H1 (cell line): ENCODE measurements around the gene ZCCHC10. TPM values are rescaled to one million over a fixed set of nuclear protein-coding genes. Genes with fewer than 3 reads are reported as not detected.

Experiments
- BACH1 ChIP-seq: IDR thresholded peaks from 2 replicates; pipeline ENCODE4 v1.6.1; 2012; ENCODE audit warnings: low read length, improper control_type of control experiment
- GABPA ChIP-seq: IDR thresholded peaks from 2 replicates; pipeline ENCODE4 v1.6.1; 2011; ENCODE audit warnings: mild to moderate bottlenecking, low read length, moderate library complexity, borderline replicate concordance; ENCODE audit not compliant: insufficient read depth
- GTF2F1 ChIP-seq: IDR thresholded peaks from 2 replicates; pipeline ENCODE4 v1.6.1; 2012; ENCODE audit warnings: low read depth, low read length, improper control_type of control experiment, borderline replicate concordance
- HDAC2 ChIP-seq, 2 experiments: fragments of 300-600 bp in 1 of 2; sonication (generic) in 1 of 2; IDR thresholded peaks; 2 replicates each; pipeline ENCODE4 v1.6.1; 2011 to 2012; ENCODE audit warnings: low read depth in 2 of 2, low read length in 2 of 2, mild to moderate bottlenecking in 2 of 2, moderate library complexity in 2 of 2, borderline replicate concordance in 1 of 2, inconsistent platforms in 1 of 2
- KDM4A ChIP-seq: IDR thresholded peaks from one replicate; pipeline ENCODE4 v1.7.1; 2012; ENCODE audit warnings: low read depth, mild to moderate bottlenecking, moderate library complexity, low read length, inconsistent platforms; ENCODE audit not compliant: severe bottlenecking
- KDM5A ChIP-seq: fragments of 200-600 bp; IDR thresholded peaks from 2 replicates; pipeline ENCODE4 v1.7.1; 2012; ENCODE audit warnings: mild to moderate bottlenecking, low read length, inconsistent platforms, mixed read lengths
- POLR2AphosphoS5 ChIP-seq: IDR thresholded peaks from 2 replicates; pipeline ENCODE4 v1.6.1; 2011; ENCODE audit warnings: low read depth, low read length
- RAD21 ChIP-seq, 2 experiments: IDR thresholded peaks in 1 of 2; conservative IDR thresholded peaks in 1 of 2; 2 replicates each; pipeline ENCODE4 v1.6.1; 2011; ENCODE audit warnings: low read depth in 2 of 2, low read length in 2 of 2, improper control_type of control experiment in 1 of 2, inconsistent platforms in 1 of 2, mild to moderate bottlenecking in 1 of 2, moderate library complexity in 1 of 2
- SAP30 ChIP-seq: fragments of 300-600 bp; sonication (generic); IDR thresholded peaks from 2 replicates; pipeline ENCODE4 v1.7.1; 2012; ENCODE audit warnings: low read length, moderate library complexity, mild to moderate bottlenecking, inconsistent platforms; ENCODE audit not compliant: insufficient read depth, insufficient replicate concordance
- SIRT6 ChIP-seq: IDR thresholded peaks from one replicate; pipeline ENCODE4 v1.7.1; 2012; ENCODE audit warnings: low read length, inconsistent platforms
- SRF ChIP-seq: IDR thresholded peaks from 2 replicates; pipeline ENCODE4 v1.6.1; 2011; ENCODE audit warnings: mild to moderate bottlenecking, low read depth, low read length, moderate library complexity
- TAF1 ChIP-seq: IDR thresholded peaks from 2 replicates; pipeline ENCODE4 v1.6.1; 2011; ENCODE audit warnings: mild to moderate bottlenecking, low read depth, low read length
- TBP ChIP-seq: IDR thresholded peaks from 2 replicates; pipeline ENCODE4 v1.6.1; 2011; ENCODE audit warnings: low read depth, low read length, improper control_type of control experiment
- TCF12 ChIP-seq: IDR thresholded peaks from 2 replicates; pipeline ENCODE4 v1.6.1; 2011; ENCODE audit warnings: low read depth, mild to moderate bottlenecking, low read length
- TEAD4 ChIP-seq: IDR thresholded peaks from 2 replicates; pipeline ENCODE4 v1.6.1; 2012; ENCODE audit warnings: low read depth, low read length, inconsistent platforms, mixed read lengths
- polyA plus RNA-seq, 7 experiments: library from polyadenylated mRNA; depleted of rRNA in 3 of 7; stranded (reverse) in 5 of 7; unstranded in 2 of 7; fragments of >200 nt in 5 of 7; fragments of 200-250 nt in 2 of 7; gene quantifications; 1 replicate in 5 of 7; 2 replicates in 1 of 7; 4 replicates in 1 of 7; pipeline versions ENCODE4 v1.2.1 to v1.2.3, GENCODE V29; 2011 to 2013; ENCODE audit warnings: missing spikeins in 2 of 7, mixed read lengths in 2 of 7
- total RNA-seq: library from RNA; stranded (reverse); fragmentation: NEBNext Ultra II Directional; extraction: Animal tissue kit (Norgen Biotek cat#: 25700); gene quantifications from 2 replicates; pipeline ENCODE4 v1.2.1, GENCODE V29; 2021
- TF ChIP-seq, protein P1 (sequence below): IDR thresholded peaks from 2 replicates; pipeline ENCODE4 v1.6.1; 2012; ENCODE audit warnings: inconsistent platforms

The ZCCHC10 gene
- total and polyA plus RNA-seq, 2 of the 8 experiments (the other 6 are each of a cell fraction or from before 2014, with no cell fraction given): 22.4 to 32.9 TPM

DNA sequence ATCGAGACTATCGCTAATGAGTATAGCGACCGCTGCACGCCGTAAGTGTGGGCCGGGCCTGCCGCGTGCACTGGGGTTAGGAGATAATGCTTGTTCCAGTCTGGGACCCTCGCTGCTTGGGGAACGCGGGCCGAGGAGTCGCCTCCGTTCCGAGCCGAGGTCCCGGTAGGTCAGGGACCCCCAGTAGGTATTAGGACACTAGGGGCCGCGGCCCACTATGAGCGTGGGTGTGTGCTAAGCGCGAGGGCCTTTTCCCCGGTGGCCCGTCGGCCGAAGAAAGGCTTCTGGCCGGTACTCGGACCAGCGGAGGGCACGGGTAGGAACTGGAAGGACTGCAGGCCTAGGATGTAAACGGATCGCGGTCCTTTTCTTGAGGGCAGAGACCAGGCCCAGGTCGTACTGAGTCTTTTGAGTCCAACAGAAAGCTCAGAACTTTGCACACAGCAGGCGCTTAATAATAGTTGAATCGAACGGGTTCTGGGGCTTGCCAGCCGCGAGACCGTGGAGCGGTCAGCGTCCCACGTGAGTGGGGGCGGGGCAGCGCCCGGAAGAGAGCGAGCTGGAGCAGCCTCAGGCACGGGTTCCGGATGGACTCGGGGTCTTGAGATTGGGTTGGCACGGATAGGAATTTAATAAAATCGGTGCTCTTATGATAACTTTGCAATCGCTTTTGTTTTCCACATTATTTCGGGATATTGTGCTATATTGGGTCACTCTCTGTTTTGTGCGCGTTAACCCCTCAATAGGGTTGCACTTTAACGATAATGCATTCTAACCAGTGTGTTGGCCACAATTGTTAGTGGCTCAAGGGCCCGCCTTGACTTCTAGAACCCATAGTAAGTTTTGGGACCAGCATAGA is 26.2 kb upstream of the ZCCHC10 start (continued):
- no peak for TF ChIP-seq POLR2AphosphoS5
- TF ChIP-seq KDM4A: peak; percentile 7
- peak; percentile 46 for TF ChIP-seq SAP30
- TF ChIP-seq HDAC2 (IDR thresholded peaks at IDR 0.05; ENCODE audit: borderline replicate concordance in 1 of 2, low read depth in 2 of 2, low read length in 2 of 2): 0 out of 4 replicates have a peak, but pooled peaks of 1 of the 2 experiments have one; percentile 23
- no peak for TF ChIP-seq SIRT6
- no peak for TF ChIP-seq RAD21 (IDR thresholded peaks at IDR 0.05 in 1 of 2, conservative IDR thresholded peaks at IDR 0.05 in 1 of 2; ENCODE audit: low read depth in 2 of 2, low read length in 2 of 2)
- TF ChIP-seq GTF2F1: no peak
- TF ChIP-seq, protein P1, sequence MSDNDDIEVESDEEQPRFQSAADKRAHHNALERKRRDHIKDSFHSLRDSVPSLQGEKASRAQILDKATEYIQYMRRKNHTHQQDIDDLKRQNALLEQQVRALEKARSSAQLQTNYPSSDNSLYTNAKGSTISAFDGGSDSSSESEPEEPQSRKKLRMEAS: 0 out of 2 replicates have a peak, but pooled peaks have one; percentile 42
- peak; percentile 39; the same call in 1 of the 2 replicates for TF ChIP-seq TBP
- TF ChIP-seq KDM5A: no peak; the same call in 1 of the 2 replicates
- TF ChIP-seq SRF: no peak
- no peak for TF ChIP-seq TCF12
- peak; percentile 19; the same call in 1 of the 2 replicates for TF ChIP-seq BACH1
- TF ChIP-seq GABPA: no peak
- no peak for TF ChIP-seq TAF1
- TF ChIP-seq TEAD4: no peak
- TF ChIP-seq, all 59 proteins: peak for 8
